NCI-H2196 treated with DMSO at 0.1 percent for 48 hours (cell line): Measurements from ENCODE around the gene CCDC148.

Experiments
- DNase-seq: peaks from one replicate; lab custom pipeline; 2025; ENCODE audit not compliant: unreplicated experiment; lab: John Stamatoyannopoulos, UW

CCDC148 gene

GRCh38 chr2:158130832-158131473 lies 325.6 kb downstream of the CCDC148 start:
- no peak for DNase-seq

GRCh38 chr2:158129037-158129436 lies 327.5 kb downstream of the CCDC148 start:
- DNase-seq: no peak

- no peak for DNase-seq
Observed at GRCh38 chr2:158128168-158128973, 328.2 kb downstream of the CCDC148 start.

- DNase-seq: no peak
Observed at GRCh38 chr2:158127380-158127804, 329.2 kb downstream of the CCDC148 start.

GRCh38 chr2:158125756-158126498 lies 330.6 kb downstream of the CCDC148 start:
- DNase-seq: no peak

- no peak for DNase-seq
Observed at GRCh38 chr2:158124896-158125295, 331.7 kb downstream of the CCDC148 start.
